NB4 (cell line): Measurements from ENCODE around the gene EFNA2.

Experiments used
- CTCF ChIP-seq: IDR thresholded peaks from one replicate; pipeline ENCODE4 v1.5.1; 2012; ENCODE audit warnings: low read depth, low read length
- MAX ChIP-seq: IDR thresholded peaks from 2 replicates; pipeline ENCODE4 v1.6.1; 2011; ENCODE audit warnings: low read depth, low read length

- TF ChIP-seq MAX, result no peak
- TF ChIP-seq CTCF, result no peak
Measured at GRCh38 chr19:1273263-1274041, 12.2 kb upstream of the EFNA2 start.
